ENCODE results near the gene NFIX. TPM values are rescaled to one million over a fixed set of nuclear protein-coding genes. Genes with fewer than 3 reads are reported as not detected.

Gene NFIX
- total RNA-seq, 1 donor from 2014 or later, result 2.6 TPM

DNA sequence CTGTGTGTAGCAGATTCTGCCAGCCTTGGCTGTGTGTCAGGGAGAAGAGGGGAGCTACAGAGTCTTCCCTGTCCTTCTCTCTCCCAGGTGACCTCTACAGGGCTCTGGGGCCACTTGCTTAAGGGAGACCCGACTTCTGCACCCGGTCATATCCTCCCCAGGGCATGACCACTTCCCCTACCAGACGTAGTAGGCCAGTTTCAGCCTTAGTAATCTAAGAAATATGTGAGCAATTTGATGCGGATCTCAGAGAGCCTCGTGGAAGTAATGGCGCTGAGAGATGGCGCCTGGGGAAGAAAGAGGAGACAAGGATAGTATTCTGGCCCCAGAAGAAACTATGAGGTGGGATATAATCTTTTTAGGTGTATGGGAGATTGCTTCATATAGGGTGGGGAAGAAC is 41.9 kb downstream of the NFIX start:
- intact Hi-C loops (cut with micrococcal nuclease), result no loop called here
- no peaks in the 10 kb centered on the region for H3K9me3 Mint-ChIP-seq
- no peak overlapping the region for H3K4me3 Mint-ChIP-seq
- ChIA-PET POLR2A (no interaction called here), CTCF (no interaction called here)
- DNase-seq (no peak), ATAC-seq (ENCODE audit: low read depth) (no peak)
- H3K4me1 Mint-ChIP-seq, result no peaks in the 10 kb centered on the region
- TF ChIP-seq, protein P1, sequence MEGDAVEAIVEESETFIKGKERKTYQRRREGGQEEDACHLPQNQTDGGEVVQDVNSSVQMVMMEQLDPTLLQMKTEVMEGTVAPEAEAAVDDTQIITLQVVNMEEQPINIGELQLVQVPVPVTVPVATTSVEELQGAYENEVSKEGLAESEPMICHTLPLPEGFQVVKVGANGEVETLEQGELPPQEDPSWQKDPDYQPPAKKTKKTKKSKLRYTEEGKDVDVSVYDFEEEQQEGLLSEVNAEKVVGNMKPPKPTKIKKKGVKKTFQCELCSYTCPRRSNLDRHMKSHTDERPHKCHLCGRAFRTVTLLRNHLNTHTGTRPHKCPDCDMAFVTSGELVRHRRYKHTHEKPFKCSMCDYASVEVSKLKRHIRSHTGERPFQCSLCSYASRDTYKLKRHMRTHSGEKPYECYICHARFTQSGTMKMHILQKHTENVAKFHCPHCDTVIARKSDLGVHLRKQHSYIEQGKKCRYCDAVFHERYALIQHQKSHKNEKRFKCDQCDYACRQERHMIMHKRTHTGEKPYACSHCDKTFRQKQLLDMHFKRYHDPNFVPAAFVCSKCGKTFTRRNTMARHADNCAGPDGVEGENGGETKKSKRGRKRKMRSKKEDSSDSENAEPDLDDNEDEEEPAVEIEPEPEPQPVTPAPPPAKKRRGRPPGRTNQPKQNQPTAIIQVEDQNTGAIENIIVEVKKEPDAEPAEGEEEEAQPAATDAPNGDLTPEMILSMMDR (IDR thresholded peaks at IDR 0.05), result no peak
- peaks cover 16% of the 10 kb centered on the region for H3K27me3 Mint-ChIP-seq
- no peaks in the 10 kb centered on the region for H3K36me3 Mint-ChIP-seq (ENCODE audit: low read depth)
- H3K27ac Mint-ChIP-seq, result no peak overlapping the region

DNA sequence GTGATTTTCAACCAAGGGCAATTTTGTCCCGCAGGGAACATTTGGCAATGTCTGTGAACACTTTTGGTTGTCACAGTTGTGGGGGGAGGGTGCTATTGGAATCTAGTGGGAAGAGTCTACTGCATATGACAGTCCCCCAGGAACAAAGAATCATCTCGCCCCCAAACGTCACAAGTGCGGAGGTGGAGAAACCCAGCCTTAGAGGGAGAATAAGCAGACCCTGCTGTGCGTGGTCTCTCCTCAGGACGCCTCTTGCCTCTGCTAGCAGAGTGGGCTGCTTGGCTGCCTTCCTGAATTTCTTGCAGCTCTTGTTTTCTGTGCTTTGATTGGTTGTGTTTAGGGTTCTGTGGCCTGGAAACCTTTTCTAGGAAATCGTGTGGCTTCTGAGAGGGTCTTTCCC is 42.5 kb downstream of the NFIX start:
- CTCF ChIA-PET, result no interaction called here

DNA sequence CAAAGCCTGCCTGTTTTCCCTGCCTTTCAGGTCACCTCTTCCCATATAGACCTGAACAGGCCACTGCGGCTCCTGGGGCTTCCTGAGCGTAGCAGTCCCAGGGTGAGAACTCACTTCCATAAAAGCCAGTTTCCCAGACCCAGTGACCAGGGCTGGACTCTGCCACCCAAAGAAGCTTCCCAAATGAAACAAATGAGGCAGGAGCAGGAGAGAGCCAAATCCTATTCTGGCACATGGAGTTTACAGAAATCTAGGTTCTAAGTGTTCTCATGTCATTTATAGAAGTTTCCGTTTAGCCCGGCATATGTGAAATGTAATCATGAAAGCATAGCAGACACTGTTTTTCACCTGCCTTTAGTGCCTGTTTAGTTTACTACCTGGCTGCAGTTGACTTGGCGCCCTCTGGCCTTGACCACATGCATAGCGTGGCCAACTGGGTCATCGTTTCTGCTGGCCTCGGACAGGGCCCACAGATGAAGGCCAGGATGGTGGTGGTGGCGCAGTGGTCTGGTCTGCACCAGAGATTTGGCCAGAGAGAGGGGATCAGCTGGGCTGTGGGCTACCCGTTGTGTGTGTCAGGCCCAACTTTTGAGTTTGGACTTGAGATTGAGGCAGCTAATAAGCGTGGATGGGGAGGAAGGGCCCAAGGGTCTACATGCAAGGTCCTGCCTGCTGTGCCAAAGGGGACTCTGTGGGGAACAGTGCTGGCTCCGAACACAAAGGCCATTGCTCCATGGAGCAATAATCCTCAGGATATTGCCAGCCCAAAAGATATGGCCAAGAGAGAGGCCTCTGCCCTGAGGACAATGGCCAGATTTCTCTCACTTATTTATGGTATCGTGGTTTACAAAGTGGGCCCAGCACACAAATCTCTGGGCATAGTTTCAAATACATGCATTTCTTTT is 43.3 kb downstream of the NFIX start:
- CTCF ChIA-PET, result no interaction called here
- no peaks in the 10 kb centered on the region for H3K36me3 Mint-ChIP-seq (ENCODE audit: low read depth)
- no peak overlapping the region for H3K27ac Mint-ChIP-seq
- H3K4me3 Mint-ChIP-seq, result no peak overlapping the region
- intact Hi-C loops (cut with micrococcal nuclease), result no loop called here
- H3K27me3 Mint-ChIP-seq, result peaks cover 16% of the 10 kb centered on the region
- H3K9me3 Mint-ChIP-seq, result no peaks in the 10 kb centered on the region
- TF ChIP-seq, protein P1 (IDR thresholded peaks at IDR 0.05), result no peak
- no peak for DNase-seq
- ATAC-seq (ENCODE audit: low read depth), result no peak
- H3K4me1 Mint-ChIP-seq, result no peaks in the 10 kb centered on the region
- POLR2A ChIA-PET, result no interaction called here

More for the DNA sequence above, 42.5 kb downstream of the NFIX start:
- POLR2A ChIA-PET, result no interaction called here
- no peak overlapping the region for H3K4me3 Mint-ChIP-seq
- peaks cover 16% of the 10 kb centered on the region for H3K27me3 Mint-ChIP-seq
- H3K4me1 Mint-ChIP-seq, result no peaks in the 10 kb centered on the region
- TF ChIP-seq, protein P1 (IDR thresholded peaks at IDR 0.05), result no peak
- H3K36me3 Mint-ChIP-seq (ENCODE audit: low read depth), result no peaks in the 10 kb centered on the region
- ATAC-seq (ENCODE audit: low read depth), result no peak
- no peak for DNase-seq
- H3K27ac Mint-ChIP-seq, result no peak overlapping the region
- intact Hi-C loops (cut with micrococcal nuclease), result no loop called here
- H3K9me3 Mint-ChIP-seq, result no peaks in the 10 kb centered on the region

DNA sequence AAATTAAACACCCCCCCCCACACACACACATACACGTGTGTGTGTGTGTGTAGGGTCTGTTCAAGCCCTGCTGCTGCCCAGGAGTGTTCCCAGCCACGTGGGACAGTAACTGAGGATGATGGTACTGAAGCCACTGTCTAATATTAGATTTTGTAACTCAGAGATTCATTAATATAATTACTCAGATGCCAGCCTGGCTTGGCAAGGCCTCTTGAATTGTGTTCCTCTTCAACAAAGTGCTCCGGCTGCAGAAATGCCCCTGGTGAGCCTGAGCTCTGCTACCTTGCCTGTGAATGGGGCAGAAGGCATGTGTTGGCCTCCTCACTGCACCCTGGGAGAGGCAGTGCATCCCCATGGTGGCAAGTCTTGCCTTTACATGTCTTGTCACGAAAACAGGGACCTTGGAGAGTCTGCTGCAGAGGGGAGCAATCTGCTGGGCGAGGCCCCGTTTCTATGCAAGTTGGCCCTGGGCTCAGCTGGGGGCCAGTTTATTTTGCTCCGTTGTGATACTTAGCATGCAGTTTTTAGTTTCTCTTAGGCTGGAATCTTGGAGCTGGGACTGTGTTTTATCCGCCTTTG is 44.0 kb downstream of the NFIX start:
- Mint-ChIP-seq H3K27me3 (peaks cover 16% of the 10 kb centered on the region), H3K4me3 (no peak overlapping the region), H3K36me3 (ENCODE audit: low read depth) (no peaks in the 10 kb centered on the region), H3K4me1 (no peaks in the 10 kb centered on the region), H3K27ac (no peak overlapping the region), H3K9me3 (no peaks in the 10 kb centered on the region)
- intact Hi-C loops (cut with micrococcal nuclease), result no loop called here
- POLR2A ChIA-PET, result no interaction called here
- ATAC-seq (ENCODE audit: low read depth) (no peak), DNase-seq (no peak)
- TF ChIP-seq, protein P1 (IDR thresholded peaks at IDR 0.05), result no peak
- CTCF ChIA-PET, result interaction anchor here (1.4 kb wide), 1 partner anchor 54 kb away, joined by 5 read pairs; no protein-coding TSS in a partner anchor

DNA sequence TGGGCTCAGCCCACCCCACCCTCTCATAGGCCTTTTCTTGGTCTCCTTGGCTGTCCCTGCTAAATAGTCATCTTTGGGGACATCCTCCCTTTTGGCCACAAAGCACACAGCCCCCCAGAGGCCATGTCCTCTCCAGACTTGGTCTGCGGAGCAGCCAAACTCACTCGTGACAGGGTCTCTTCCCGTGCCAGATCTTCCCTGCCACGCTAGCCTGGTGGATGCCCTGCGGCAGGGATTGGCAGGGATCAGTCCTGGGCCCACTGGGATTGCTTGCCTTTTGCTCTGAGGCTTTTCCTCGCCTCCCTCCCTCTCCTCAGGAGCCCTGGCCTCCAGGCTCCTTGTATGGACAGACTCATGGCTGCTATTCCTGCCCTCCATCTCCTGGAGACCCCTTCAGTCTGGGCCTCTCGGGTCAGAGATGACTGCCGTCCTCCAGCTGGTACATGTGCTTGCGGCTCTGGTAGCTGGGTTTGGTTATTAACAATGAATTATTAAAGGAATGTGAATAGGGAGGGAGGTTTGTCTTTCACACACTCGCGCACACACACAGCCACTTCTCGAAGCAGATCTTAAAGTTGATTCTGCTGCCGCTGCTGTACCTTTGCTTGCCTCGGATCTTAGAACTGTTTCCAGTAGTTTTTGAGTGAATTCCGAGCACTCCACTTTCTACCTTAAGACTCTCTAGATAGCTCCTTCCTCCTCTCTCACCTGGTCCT is 45.1 kb downstream of the NFIX start:
- Mint-ChIP-seq H3K4me3 (no peak overlapping the region), H3K27ac (no peak overlapping the region), H3K4me1 (no peaks in the 10 kb centered on the region), H3K27me3 (peaks cover 16% of the 10 kb centered on the region), H3K9me3 (no peaks in the 10 kb centered on the region), H3K36me3 (ENCODE audit: low read depth) (no peaks in the 10 kb centered on the region)
- TF ChIP-seq, protein P1 (IDR thresholded peaks at IDR 0.05), result no peak
- CTCF ChIA-PET, result interaction anchor here (1.4 kb wide), 1 partner anchor 55 kb away, joined by 5 read pairs; no protein-coding TSS in a partner anchor
- intact Hi-C loops (cut with micrococcal nuclease), result no loop called here
- ATAC-seq (ENCODE audit: low read depth), result no peak
- POLR2A ChIA-PET, result no interaction called here
- no peak for DNase-seq

Measured in activated B cell treated with CpG ODN at 0.5 μM for 24 hours (primary cell).